ENCODE data around the gene FAM241B. TPM values are rescaled to one million over a fixed set of nuclear protein-coding genes. Genes with fewer than 3 reads are reported as not detected.

Gene FAM241B
- total RNA-seq, 4 donors from 2014 or later, result 0.44 to 5.7 (median 2.4) TPM

DNA sequence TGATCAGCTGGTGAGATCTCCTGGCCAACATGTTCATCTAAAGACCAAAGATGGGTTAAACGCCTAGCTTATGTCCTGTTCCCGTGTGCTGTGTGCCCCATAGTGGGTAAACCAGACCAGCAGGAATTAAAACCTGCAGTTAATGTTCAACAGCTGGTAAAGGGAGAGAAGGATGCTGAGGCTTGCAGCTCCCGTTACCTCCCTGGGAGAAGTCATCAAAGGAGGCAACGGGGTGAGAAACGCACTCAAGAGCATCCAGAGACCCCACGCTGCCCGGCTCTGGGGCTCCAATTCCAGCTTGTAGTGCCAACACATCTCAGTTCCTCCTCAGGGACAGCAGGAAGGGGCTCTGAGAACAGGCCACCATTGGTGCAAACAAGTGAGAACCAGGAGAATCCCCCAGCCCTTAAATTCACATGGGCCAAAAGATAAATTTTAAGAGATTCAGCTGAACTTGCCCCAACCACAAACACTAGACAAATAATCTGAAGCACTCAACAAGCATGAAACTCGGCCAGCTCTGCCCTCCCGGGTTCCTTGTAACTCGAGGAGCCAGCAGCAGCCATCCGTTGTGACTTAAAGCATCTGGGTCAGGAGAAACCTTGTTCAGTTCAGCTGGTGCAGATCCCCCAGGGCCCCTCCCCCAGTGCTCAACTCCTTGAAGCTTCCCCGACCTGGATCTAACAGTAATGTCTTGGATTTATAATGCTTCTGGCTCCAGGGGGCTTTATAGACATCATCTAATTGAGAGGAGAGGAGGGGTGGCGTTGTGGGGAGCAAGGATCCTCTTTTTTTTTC is 29.4 kb downstream of the FAM241B start:
- no peak overlapping the region for H3K27ac ChIP-seq
- H3K4me3 ChIP-seq, result no peak overlapping the region
- 51 to 57% methylated on average over 13 of the region's 13 CpGs for WGBS, 2 donors
- no peak for TF ChIP-seq POLR2A (IDR thresholded peaks at IDR 0.05)
- TF ChIP-seq, protein P1, sequence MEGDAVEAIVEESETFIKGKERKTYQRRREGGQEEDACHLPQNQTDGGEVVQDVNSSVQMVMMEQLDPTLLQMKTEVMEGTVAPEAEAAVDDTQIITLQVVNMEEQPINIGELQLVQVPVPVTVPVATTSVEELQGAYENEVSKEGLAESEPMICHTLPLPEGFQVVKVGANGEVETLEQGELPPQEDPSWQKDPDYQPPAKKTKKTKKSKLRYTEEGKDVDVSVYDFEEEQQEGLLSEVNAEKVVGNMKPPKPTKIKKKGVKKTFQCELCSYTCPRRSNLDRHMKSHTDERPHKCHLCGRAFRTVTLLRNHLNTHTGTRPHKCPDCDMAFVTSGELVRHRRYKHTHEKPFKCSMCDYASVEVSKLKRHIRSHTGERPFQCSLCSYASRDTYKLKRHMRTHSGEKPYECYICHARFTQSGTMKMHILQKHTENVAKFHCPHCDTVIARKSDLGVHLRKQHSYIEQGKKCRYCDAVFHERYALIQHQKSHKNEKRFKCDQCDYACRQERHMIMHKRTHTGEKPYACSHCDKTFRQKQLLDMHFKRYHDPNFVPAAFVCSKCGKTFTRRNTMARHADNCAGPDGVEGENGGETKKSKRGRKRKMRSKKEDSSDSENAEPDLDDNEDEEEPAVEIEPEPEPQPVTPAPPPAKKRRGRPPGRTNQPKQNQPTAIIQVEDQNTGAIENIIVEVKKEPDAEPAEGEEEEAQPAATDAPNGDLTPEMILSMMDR (IDR thresholded peaks at IDR 0.05), result no peak
- no peaks in the 10 kb centered on the region for H3K9me3 ChIP-seq
- no peak for DNase-seq (ENCODE audit: low spot score in 2 of 2)
- H3K27me3 ChIP-seq, result peaks cover 0 to 24% of the 10 kb centered on the region in 2 donors
- H3K36me3 ChIP-seq, result no peaks in the 10 kb centered on the region
- H3K4me1 ChIP-seq, result peaks cover 0 to 10% (median 0%) of the 10 kb centered on the region in 4 donors

DNA sequence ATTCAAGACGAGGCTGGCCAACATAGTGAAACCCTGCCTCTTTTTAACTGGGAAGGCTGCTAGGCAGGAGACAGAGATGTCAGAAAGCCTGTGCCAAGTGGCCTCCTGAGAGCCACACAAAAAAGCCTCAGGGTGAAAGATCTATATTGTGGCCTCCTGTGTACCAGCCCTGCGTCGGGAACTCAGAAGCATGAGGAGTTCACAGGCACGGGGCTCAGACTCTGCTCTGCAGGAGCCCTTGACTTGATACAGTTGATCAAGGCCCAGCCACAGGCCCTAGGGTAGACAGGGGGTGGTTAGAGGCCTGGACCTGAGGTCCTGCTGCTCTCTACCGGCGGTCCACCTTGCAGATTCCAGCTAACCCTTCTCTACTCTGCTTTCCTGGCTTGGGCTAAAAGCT is 30.2 kb downstream of the FAM241B start:
- H3K4me1 ChIP-seq, result peaks cover 0 to 10% (median 0%) of the 10 kb centered on the region in 4 donors
- TF ChIP-seq POLR2A (IDR thresholded peaks at IDR 0.05), result no peak
- no peak for TF ChIP-seq EP300 (IDR thresholded peaks at IDR 0.05)
- TF ChIP-seq, protein P1 (IDR thresholded peaks at IDR 0.05), result no peak
- H3K4me3 ChIP-seq, result no peak overlapping the region
- H3K27me3 ChIP-seq, result peaks cover 0 to 24% of the 10 kb centered on the region in 2 donors
- WGBS, 2 donors, result 58 to 59% methylated on average over 3 to 6 of the region's 6 CpGs
- no peaks in the 10 kb centered on the region for H3K9me3 ChIP-seq
- H3K36me3 ChIP-seq, result no peaks in the 10 kb centered on the region
- no peak for DNase-seq (ENCODE audit: low spot score in 2 of 2)
- H3K27ac ChIP-seq, result no peak overlapping the region

DNA sequence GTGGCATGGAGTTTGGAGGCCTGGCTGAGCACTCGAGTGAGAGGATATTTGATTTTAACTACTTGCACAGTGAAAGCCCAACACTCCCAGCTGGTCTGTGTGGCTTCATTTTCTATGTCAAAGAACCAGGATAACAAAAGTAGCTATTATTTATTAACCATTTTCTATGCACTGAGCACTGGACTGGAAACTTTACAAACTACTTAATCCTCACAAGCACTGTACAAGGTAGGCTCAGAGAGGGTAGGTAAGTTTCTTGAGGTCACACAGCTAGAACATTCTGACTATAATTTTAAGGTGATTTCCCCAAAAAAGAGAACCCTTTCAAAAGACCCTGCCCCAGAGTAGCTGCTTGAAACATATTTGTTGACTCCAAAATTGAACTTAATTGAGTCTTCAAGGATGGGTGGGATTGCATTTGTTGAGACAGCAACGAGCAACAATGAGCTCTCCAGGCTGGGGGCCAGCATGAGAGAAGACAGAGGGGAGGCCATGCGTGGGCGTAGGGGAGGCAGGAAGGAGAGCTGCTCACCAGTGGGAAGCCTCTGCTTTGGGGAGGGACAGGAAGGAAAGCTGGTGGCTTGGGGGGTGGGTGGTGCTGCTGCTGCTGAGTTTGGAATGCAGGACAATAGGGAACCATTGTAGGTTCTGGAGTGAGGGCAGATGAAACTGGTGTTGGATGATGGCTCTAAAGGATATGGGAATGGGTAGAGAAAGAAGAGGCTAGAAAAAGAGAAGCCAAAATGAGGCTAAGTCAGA is 31.5 kb downstream of the FAM241B start:
- TF ChIP-seq, protein P1 (IDR thresholded peaks at IDR 0.05), result no peak
- TF ChIP-seq POLR2A (IDR thresholded peaks at IDR 0.05) (no peak), EP300 (IDR thresholded peaks at IDR 0.05) (no peak)
- no peaks in the 10 kb centered on the region for H3K9me3 ChIP-seq
- no peaks in the 10 kb centered on the region for H3K36me3 ChIP-seq
- DNase-seq (ENCODE audit: low spot score in 2 of 2), result no peak
- WGBS, 2 donors, result 53 to 57% methylated on average over 4 of the region's 4 CpGs
- peaks cover 0 to 3% (median 0%) of the 10 kb centered on the region in 4 donors for H3K4me1 ChIP-seq
- no peak overlapping the region for H3K4me3 ChIP-seq
- no peak overlapping the region for H3K27ac ChIP-seq
- peaks cover 0 to 18% of the 10 kb centered on the region in 2 donors for H3K27me3 ChIP-seq

DNA sequence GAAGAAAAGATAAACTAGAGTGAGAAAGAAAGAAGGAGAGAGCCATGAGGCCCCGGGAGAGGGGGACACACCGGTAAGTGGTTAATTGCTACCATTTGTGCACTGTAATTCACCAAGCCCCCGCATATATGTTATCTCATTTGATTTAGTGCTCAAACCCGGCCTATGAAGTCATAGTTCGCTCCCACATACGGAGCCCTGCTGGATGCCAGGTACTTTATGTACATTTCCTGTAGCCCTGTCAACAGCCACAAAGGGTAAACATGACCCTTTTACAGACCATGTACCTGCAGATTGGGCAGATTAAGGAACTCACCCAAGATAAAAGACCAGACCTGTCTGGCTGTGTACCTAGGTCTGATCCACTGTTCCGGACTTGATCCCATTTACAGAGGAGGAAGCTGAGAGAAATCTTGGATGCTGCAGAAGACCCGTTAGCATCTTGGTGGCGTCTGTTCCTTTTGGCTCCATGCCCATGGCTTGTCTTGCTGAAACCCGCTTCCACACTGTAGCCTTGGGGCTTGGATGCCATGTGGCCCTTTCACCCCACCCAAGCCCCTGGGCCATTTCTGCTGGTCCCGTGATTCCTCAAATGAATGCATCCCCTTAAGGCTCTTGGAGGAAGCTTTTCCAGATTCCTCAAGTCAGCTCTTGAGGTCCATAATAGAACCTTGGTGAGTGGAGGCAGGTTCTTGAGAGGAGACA is 32.3 kb downstream of the FAM241B start:
- Histone ChIP-seq H3K9me3 (no peaks in the 10 kb centered on the region), H3K36me3 (no peaks in the 10 kb centered on the region), H3K27me3 (peaks cover 0 to 25% of the 10 kb centered on the region in 2 donors), H3K27ac (no peak overlapping the region), H3K4me1 (no peaks in the 10 kb centered on the region), H3K4me3 (no peak overlapping the region)
- TF ChIP-seq, protein P1 (IDR thresholded peaks at IDR 0.05), result no peak
- TF ChIP-seq EP300 (IDR thresholded peaks at IDR 0.05) (no peak), POLR2A (IDR thresholded peaks at IDR 0.05) (no peak)
- 62 to 70% methylated on average over 10 to 11 of the region's 11 CpGs for WGBS, 2 donors
- DNase-seq (ENCODE audit: low spot score in 2 of 2), result no peak
